ENCODE measurements around the gene TBL3. TPM values are rescaled to one million over a fixed set of nuclear protein-coding genes. Genes with fewer than 3 reads are reported as not detected.
"Not testable (repeated sequence)": the region's sequence is repeated elsewhere in the genome, so short reads cannot be mapped to it uniquely, and the experiment has no call there.

TBL3 gene
- total and polyA plus RNA-seq, 4 donors: 12.9 to 39.0 (median 31.7) TPM

DNA sequence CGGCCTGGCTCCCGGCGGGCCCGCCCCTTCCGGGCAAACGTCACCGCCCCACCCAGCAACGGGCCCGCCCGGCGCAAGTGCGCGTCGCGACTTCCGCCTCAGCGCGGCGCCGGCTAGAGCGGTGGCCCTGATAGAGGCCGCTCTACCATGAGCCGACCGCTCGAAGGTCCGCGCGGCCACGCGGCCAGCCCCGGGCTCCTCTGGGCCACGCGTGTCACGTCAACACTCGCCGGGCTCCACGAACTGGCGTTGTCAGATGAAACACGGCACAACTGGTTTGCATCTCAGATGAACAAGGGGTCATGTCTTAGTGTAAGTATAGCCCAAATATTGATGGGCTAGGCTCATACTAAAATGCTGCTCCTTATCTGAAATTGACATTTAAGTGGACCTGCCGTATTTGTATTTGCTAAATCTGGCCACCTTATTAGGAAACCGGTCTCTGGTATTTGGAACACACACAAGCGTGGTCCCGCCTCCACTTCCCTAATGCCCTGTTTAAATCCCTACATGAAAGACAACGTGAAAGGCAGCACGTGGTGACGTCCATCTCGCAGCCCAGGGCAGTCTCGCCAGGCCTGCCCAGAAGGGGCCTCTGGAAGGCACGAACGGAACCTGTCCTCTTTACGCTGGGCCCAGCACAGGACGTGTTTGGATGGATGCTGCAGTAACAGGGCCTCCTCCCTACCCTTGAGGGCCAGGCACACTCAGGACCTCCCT is 38.1 kb downstream of the TBL3 start, which contains the start of gene ZNF598:
Gene ZNF598 (minus strand): TSS at position 31 of the 720 bp plus-strand sequence.
- no peaks in the 10 kb centered on the region for H3K27me3 ChIP-seq (ENCODE audit: control insufficient read depth, insufficient read depth, low read length)
- H3K36me3 ChIP-seq (ENCODE audit: control insufficient read depth, insufficient read depth, low read length): peaks cover 36% of the 10 kb centered on the region
- H3K4me1 ChIP-seq (ENCODE audit: control insufficient read depth, insufficient read depth, low read length): peaks cover 48% of the 10 kb centered on the region
- WGBS (ENCODE audit: insufficient coverage): 1% methylated on average over 52 of the region's 52 CpGs
- H3K4me3 ChIP-seq (ENCODE audit: low read depth, low read length): peak within 1 kb of the TSS; percentile 82
- DNase-seq (ENCODE audit: low read depth in 4 of 6, low spot score in 6 of 6): peak in 5 of 6 donors; percentile 70 to 96 (median 83)
- H3K27ac ChIP-seq (ENCODE audit: low read depth, low read length): peak within 1 kb of the TSS; percentile 78
- no peaks in the 10 kb centered on the region for H3K9me3 ChIP-seq (ENCODE audit: control insufficient read depth, insufficient read depth, low read length)

DNA sequence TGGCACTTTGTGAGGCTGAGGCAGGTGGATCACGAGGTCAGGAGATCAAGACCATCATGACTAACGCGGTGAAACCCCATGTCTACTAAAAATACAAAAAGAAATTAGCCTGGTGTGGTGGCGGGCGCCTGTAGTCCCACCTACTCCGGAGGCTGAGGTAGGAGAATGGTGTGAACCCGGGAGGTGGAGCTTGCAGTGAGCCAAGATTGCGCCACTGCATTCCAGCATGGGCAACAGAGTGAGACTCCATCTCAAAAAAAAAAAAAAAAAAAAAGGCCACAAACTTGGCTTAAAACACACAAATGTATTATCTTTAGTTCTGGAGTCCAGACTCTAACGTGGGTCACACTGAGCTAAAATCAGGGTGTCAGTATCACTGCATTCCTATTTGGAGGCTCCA is 39.9 kb downstream of the TBL3 start:
- H3K27ac ChIP-seq (ENCODE audit: low read depth, low read length); H3K27me3 ChIP-seq (ENCODE audit: control insufficient read depth, insufficient read depth, low read length); H3K4me3 ChIP-seq (ENCODE audit: low read depth, low read length); DNase-seq (ENCODE audit: low read depth in 4 of 6, low spot score in 6 of 6); H3K9me3 ChIP-seq (ENCODE audit: control insufficient read depth, insufficient read depth, low read length): not testable (repeated sequence)
- peaks cover 32% of the 10 kb centered on the region for H3K4me1 ChIP-seq (ENCODE audit: control insufficient read depth, insufficient read depth, low read length)
- peaks cover 18% of the 10 kb centered on the region for H3K36me3 ChIP-seq (ENCODE audit: control insufficient read depth, insufficient read depth, low read length)
- 50% methylated on average over 2 of the region's 9 CpGs for WGBS (ENCODE audit: insufficient coverage)

DNA sequence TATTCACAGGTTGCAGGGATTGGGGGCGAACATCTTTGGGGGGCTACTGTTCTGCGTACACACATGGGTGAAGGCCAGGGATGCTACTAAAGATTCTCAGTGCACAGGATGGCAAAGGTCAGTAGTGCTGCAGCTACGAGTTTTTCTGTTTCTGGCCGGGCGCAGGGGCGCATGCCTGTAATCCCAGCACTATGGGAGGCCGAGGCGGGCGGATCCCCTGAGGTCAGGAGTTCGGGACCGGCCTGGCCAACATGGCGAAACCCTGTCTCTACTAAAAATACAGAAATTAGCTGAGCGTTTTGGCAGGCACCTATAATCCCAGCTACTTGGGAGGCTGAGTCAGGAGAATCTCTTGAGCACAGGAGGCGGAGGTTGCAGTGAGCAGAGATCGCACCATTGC is 41.7 kb downstream of the TBL3 start:
- no peak overlapping the region for H3K27ac ChIP-seq (ENCODE audit: low read depth, low read length)
- 96% methylated on average over 13 of the region's 15 CpGs for WGBS (ENCODE audit: insufficient coverage)
- DNase-seq (ENCODE audit: low read depth in 4 of 6, low spot score in 6 of 6): no peak
- peaks cover 4% of the 10 kb centered on the region for H3K27me3 ChIP-seq (ENCODE audit: control insufficient read depth, insufficient read depth, low read length)
- H3K4me3 ChIP-seq (ENCODE audit: low read depth, low read length): no peak overlapping the region
- H3K4me1 ChIP-seq (ENCODE audit: control insufficient read depth, insufficient read depth, low read length): peaks cover 14% of the 10 kb centered on the region
- peaks cover 2% of the 10 kb centered on the region for H3K36me3 ChIP-seq (ENCODE audit: control insufficient read depth, insufficient read depth, low read length)
- H3K9me3 ChIP-seq (ENCODE audit: control insufficient read depth, insufficient read depth, low read length): no peaks in the 10 kb centered on the region

GRCh38 chr16:2015117-2015946 is 43.5 kb downstream of the TBL3 start:
- Histone ChIP-seq H3K9me3 (ENCODE audit: control insufficient read depth, insufficient read depth, low read length) (no peaks in the 10 kb centered on the region), H3K4me3 (ENCODE audit: low read depth, low read length) (no peak overlapping the region), H3K27ac (ENCODE audit: low read depth, low read length) (no peak overlapping the region), H3K4me1 (ENCODE audit: control insufficient read depth, insufficient read depth, low read length) (peaks cover 15% of the 10 kb centered on the region), H3K27me3 (ENCODE audit: control insufficient read depth, insufficient read depth, low read length) (peaks cover 17% of the 10 kb centered on the region), H3K36me3 (ENCODE audit: control insufficient read depth, insufficient read depth, low read length) (no peaks in the 10 kb centered on the region)
- WGBS (ENCODE audit: insufficient coverage): 79% methylated on average over 12 of the region's 24 CpGs
- no peak for DNase-seq (ENCODE audit: low read depth in 4 of 6, low spot score in 6 of 6)

- DNase-seq (ENCODE audit: low read depth in 4 of 6, low spot score in 6 of 6): no peak
- Histone ChIP-seq H3K27me3 (ENCODE audit: control insufficient read depth, insufficient read depth, low read length) (peaks cover 22% of the 10 kb centered on the region), H3K36me3 (ENCODE audit: control insufficient read depth, insufficient read depth, low read length) (no peaks in the 10 kb centered on the region), H3K4me3 (ENCODE audit: low read depth, low read length) (no peak overlapping the region), H3K9me3 (ENCODE audit: control insufficient read depth, insufficient read depth, low read length) (no peaks in the 10 kb centered on the region), H3K27ac (ENCODE audit: low read depth, low read length) (no peak overlapping the region), H3K4me1 (ENCODE audit: control insufficient read depth, insufficient read depth, low read length) (peaks cover 15% of the 10 kb centered on the region)
- 100% methylated on average over 4 of the region's 7 CpGs for WGBS (ENCODE audit: insufficient coverage)
These were observed 44.0 kb downstream of the TBL3 start for GRCh38 chr16:2015947-2016208.

DNA sequence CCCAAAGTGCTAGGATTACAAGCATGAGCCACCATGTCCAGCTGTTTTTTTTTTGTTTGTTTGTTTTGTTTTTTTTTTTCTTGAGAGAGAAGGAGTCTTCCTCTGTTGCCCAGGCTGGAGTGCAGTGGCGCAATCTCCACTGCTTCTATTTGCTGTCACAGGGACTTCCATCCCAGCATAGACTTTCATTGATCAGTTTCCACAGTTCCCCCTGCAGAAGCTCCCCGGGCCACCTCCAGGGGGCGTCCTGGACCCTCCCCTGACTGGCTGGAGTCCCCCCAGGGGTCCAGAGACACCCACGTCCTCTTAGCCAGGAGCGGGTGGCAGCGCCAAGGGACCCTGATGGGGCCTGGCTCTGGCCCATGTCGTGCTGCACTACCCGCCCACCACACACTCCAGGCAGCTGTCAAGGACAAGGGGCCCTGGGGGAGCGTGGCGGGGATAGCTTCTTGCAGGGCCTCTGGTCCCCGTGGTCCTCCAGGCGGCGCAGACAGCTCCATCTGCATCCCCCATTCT is 44.6 kb downstream of the TBL3 start:
- H3K4me3 ChIP-seq (ENCODE audit: low read depth, low read length): no peak overlapping the region
- peaks cover 15% of the 10 kb centered on the region for H3K4me1 ChIP-seq (ENCODE audit: control insufficient read depth, insufficient read depth, low read length)
- H3K27me3 ChIP-seq (ENCODE audit: control insufficient read depth, insufficient read depth, low read length): peaks cover 26% of the 10 kb centered on the region
- H3K9me3 ChIP-seq (ENCODE audit: control insufficient read depth, insufficient read depth, low read length): no peaks in the 10 kb centered on the region
- no peak overlapping the region for H3K27ac ChIP-seq (ENCODE audit: low read depth, low read length)
- 29% methylated on average over 13 of the region's 13 CpGs for WGBS (ENCODE audit: insufficient coverage)
- DNase-seq (ENCODE audit: low read depth in 4 of 6, low spot score in 6 of 6): no peak
- H3K36me3 ChIP-seq (ENCODE audit: control insufficient read depth, insufficient read depth, low read length): no peaks in the 10 kb centered on the region

GRCh38 chr16:2019518-2019920 is 47.7 kb downstream of the TBL3 start, which contains the start of gene NPW:
Gene NPW (plus strand): TSS chr16:2019785.
- H3K36me3 ChIP-seq (ENCODE audit: control insufficient read depth, insufficient read depth, low read length): no peaks in the 10 kb centered on the region
- H3K4me1 ChIP-seq (ENCODE audit: control insufficient read depth, insufficient read depth, low read length): peaks cover 34% of the 10 kb centered on the region
- peaks cover 32% of the 10 kb centered on the region for H3K27me3 ChIP-seq (ENCODE audit: control insufficient read depth, insufficient read depth, low read length)
- H3K9me3 ChIP-seq (ENCODE audit: control insufficient read depth, insufficient read depth, low read length): no peaks in the 10 kb centered on the region
- no peak within 1 kb of the TSS for H3K4me3 ChIP-seq (ENCODE audit: low read depth, low read length)
- no peak for DNase-seq (ENCODE audit: low read depth in 4 of 6, low spot score in 6 of 6)
- WGBS (ENCODE audit: insufficient coverage): 1% methylated on average over 33 of the region's 33 CpGs
- no peak within 1 kb of the TSS for H3K27ac ChIP-seq (ENCODE audit: low read depth, low read length)

DNA sequence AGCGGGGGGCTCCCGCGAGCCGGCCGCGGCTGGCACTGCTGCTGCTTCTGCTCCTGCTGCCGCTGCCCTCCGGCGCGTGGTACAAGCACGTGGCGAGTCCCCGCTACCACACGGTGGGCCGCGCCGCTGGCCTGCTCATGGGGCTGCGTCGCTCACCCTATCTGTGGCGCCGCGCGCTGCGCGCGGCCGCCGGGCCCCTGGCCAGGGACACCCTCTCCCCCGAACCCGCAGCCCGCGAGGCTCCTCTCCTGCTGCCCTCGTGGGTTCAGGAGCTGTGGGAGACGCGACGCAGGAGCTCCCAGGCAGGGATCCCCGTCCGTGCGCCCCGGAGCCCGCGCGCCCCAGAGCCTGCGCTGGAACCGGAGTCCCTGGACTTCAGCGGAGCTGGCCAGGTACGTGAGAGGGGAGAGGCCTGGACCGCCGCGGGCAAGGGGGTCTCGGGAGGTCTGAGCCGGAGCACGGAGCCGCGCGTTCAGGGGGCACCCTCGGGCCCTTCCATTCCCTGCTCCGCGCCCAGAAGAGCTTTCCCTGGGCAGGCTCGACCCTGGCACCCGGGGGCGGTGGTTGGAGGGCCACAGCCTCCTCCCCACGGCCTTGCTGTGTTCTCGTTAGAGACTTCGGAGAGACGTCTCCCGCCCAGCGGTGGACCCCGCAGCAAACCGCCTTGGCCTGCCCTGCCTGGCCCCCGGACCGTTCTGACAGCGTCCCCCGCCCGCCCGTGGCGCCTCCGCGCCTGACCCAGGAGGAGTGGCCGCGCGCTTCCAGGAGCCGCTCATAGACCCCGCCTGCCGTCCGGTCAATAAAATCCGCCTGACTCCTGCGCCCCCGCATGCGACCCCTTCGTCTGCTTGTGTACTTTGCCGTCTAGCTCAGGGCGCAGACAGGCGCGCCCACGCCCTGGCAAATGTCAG is 48.3 kb downstream of the TBL3 start:
- peaks cover 32% of the 10 kb centered on the region for H3K27me3 ChIP-seq (ENCODE audit: control insufficient read depth, insufficient read depth, low read length)
- no peak overlapping the region for H3K27ac ChIP-seq (ENCODE audit: low read depth, low read length)
- no peak for DNase-seq (ENCODE audit: low read depth in 4 of 6, low spot score in 6 of 6)
- no peaks in the 10 kb centered on the region for H3K36me3 ChIP-seq (ENCODE audit: control insufficient read depth, insufficient read depth, low read length)
- H3K4me3 ChIP-seq (ENCODE audit: low read depth, low read length): no peak overlapping the region
- no peaks in the 10 kb centered on the region for H3K9me3 ChIP-seq (ENCODE audit: control insufficient read depth, insufficient read depth, low read length)
- WGBS (ENCODE audit: insufficient coverage): under 1% methylated on average over 96 of the region's 96 CpGs
- peaks cover 34% of the 10 kb centered on the region for H3K4me1 ChIP-seq (ENCODE audit: control insufficient read depth, insufficient read depth, low read length)

DNA sequence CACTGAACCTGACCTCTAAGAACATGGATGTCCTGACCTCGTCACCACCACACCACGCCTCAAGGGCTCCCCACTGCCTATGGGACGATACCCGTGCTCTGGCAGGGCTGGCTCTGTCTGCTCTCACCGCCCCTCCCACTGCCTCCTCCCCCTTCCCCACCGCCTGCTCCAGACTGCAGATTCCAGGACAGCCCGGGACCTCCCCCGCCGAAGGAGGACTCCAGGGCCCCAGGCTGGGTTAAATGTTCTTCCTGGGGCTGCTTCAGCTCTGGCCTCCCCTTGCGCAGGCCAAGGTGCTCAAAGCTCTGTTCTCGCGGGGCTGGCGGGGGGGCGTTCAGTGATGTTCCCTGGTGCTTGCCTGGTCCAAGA is 50.9 kb downstream of the TBL3 start:
- Histone ChIP-seq H3K4me3 (ENCODE audit: low read depth, low read length) (peak overlapping the region; percentile 42), H3K27me3 (ENCODE audit: control insufficient read depth, insufficient read depth, low read length) (peaks cover 34% of the 10 kb centered on the region), H3K36me3 (ENCODE audit: control insufficient read depth, insufficient read depth, low read length) (peaks cover 3% of the 10 kb centered on the region), H3K27ac (ENCODE audit: low read depth, low read length) (no peak overlapping the region), H3K9me3 (ENCODE audit: control insufficient read depth, insufficient read depth, low read length) (no peaks in the 10 kb centered on the region), H3K4me1 (ENCODE audit: control insufficient read depth, insufficient read depth, low read length) (peaks cover 50% of the 10 kb centered on the region)
- DNase-seq (ENCODE audit: low read depth in 4 of 6, low spot score in 6 of 6): no peak
- WGBS (ENCODE audit: insufficient coverage): 2% methylated on average over 10 of the region's 14 CpGs
